Amygdala (tissue), 56 donors: Measurements from ENCODE around the gene ATP6AP1.

ENCODE experiments used
- DNase-seq, 56 donors: peaks; one replicate each; lab custom pipeline; 2025; lab: John Stamatoyannopoulos, UW

The ATP6AP1 gene

DNA sequence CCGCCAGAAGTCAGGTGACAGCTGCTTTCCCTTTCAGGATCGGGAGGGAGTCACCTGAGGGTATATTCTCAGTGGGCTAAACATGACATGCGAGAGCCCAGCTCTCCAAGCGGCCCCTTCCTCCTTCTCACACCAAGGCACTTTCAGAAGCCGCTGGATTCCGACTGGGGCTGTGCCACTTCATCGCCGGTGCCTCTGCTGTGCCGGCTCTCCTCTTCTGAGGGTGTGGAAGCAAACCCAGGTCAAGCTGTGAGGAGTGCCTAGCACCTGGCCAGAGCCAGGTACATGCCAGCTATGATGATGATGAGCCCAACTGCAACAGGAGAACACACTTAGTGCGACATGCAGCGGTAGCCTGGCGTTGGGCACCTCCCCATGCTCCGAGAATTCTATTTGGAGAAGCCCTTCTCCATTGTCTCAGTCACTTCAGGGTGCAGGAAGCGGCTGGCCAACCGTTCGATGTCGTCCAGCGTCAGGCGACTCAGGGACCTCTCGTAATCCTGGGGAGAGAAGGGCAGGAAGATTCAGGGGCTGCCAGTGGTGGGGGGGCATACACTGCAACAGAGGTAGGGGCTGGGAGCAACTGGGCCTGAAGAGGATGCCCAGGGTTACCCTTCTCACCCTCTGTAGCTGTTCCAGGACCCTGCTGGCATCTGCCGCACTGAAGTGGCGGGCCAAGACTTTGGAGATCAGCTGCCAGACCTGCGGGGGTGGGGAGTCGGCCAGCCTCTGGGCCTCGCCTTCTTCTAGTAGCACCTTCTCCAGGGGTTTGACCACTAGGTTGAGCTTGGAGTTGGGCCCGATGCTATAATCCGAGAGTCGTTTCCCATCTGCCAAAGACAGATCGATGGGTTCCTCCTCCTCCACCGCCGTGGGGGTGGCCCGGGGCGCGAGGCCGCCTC, 56.9 kb downstream of the ATP6AP1 start:
- peak in 1 of 56 donors; percentile 54 for DNase-seq

DNA sequence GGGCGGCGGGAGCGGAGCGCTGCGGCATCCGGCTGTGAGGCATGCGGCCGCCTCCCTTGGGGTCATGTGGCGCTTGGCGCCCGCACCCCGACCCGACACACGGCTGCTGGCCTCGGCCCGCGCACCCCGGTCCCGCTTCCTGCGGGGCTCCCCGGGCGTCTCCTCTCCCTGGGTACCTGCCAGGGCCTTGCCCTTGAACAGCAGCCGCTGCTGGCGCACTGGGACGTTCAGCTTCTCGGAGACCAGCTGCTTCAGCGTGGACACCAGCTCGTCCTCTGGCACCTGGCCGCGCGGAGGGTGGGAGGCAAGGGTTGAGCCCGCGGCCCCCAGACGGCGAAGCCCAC, 57.5 kb downstream of the ATP6AP1 start:
- DNase-seq: peak in 8 of 56 donors; percentile 4 to 34 (median 18)
